HG02973 (cell line): ENCODE measurements around the gene GPR139.

Experiments
- ATAC-seq: cut with Tn5 transposase; IDR thresholded peaks from one replicate; pipeline ENCODE4 v1.9.1; 2021; ENCODE audit warnings: moderate library complexity; ENCODE audit not compliant: unreplicated experiment

The GPR139 gene

DNA sequence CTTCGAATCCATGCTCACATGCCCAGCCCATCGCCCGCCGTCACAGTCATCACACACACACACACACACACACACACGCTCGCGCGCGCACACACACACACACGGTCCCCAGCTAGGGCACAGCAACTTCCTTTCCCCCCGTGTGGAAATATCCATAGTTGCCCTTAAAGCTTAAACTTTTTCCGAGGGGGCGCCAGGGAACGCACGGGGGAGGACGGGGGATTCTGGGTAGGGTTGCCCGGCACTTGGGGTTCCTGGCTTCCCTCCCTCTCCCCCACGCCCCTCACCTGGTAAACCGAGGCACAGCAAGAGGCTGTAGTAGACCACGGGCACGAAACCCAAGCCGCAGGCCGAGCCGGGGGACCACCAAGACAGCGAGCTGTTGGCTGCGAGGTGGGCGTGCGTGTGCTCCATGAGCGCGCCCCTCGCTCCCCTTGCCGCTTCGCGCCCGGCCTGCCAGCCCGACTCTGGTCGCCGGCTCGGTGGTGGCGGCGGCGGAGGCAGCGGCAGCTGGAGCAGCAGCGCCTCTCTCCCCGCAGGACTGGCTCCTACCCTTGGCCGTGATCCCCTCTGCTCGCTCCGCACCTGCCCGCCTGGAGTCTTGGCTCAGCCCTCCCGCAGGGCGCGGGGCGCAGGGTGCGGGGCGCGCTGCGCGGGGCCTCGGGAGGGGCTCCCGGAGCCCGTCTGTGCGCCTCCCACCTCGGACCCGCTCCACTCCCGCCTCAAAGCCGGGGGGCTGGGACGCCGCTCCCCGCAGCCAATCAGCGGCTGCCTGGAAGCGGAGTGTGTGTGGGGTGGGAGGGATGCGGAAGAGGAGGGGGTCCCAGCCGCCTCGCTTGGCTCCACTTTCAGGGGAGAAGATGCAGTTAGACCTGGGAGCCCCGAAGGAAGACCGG is at the start of gene GPR139:
GPR139 (minus strand) TSS at position 688 of the 896 bp plus-strand sequence; CDS start at position 414, 274 bp downstream.
- no peak for ATAC-seq

- ATAC-seq: no peak
These were observed 48.3 kb upstream of the GPR139 start for GRCh38 chr16:20122011-20122410.

DNA sequence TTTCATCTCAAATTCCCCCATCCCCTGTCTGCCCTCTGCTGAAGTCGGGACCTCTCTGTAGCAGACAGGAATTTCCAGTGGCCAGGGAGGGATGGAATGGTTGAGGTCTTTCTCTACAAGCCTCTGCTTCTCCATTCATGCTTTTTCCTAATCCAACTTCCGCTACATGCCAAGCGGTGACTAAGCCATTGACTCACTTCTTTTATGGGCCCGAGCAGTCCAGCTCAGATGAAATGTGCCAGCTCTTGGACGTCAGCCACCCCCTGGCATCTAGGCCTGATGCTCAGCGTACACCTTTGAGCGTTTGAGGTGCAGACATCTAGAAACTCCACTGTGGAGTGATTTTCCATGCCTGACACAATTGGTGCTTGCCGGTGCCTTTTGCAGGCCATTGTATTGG is 40.7 kb upstream of the GPR139 start:
- no peak for ATAC-seq

DNA sequence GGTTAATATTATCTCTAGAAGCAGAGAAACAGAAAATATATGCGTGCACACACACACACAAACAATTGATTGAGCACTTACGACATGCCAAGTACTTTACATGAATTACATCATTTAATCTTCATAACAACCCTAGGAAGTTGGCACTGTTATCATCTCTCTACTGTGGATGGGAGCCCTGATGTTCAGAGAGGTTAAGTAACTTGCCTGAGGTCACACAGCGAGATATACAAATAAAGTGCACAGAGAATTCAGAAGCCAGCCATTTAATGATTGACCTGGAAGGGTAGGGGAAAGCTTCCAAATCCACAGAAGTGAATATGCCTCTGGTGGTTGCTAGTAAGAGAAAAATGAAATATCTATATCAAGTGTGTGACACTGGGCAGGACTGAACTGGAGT is 37.5 kb upstream of the GPR139 start:
- no peak for ATAC-seq

GRCh38 chr16:20107083-20107482 is 33.4 kb upstream of the GPR139 start:
- ATAC-seq: no peak

DNA sequence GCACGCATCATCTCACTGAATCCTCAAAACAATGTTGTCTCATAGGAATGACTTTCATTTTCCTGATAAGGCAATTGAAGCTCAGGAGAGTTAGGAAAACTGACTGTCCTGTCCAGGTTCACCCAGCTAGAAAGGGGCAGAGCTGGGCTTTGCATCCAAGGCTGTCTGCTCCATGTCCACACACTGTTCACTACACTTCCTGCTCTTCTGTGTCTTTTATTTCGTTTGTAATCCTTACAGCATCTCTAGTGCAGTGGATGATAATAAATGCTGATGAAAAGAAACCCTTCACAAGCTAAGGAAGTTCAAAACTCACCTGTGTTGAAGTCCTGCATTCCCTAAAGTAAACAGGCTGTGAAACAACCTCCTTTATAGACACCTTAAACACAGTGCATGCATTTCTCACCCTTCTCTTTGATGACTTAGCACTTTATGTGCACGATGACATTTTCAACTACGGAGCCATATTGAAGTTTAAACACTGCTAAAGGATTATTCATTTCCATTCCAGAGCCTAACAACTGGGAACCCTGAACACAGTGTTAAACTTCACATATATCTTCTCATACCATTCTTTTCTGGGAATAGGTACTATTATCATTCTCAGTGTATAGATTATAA is 31.0 kb upstream of the GPR139 start:
- no peak for ATAC-seq

GRCh38 chr16:20102521-20102920 is 28.8 kb upstream of the GPR139 start:
- ATAC-seq: no peak

- ATAC-seq: no peak
These were observed 28.3 kb upstream of the GPR139 start for GRCh38 chr16:20102021-20102420.

GRCh38 chr16:20099375-20099774 is 25.7 kb upstream of the GPR139 start:
- ATAC-seq: no peak

- no peak for ATAC-seq
These were observed 20.5 kb upstream of the GPR139 start for GRCh38 chr16:20094157-20094556.

GRCh38 chr16:20089246-20089965 is 15.7 kb upstream of the GPR139 start:
- no peak for ATAC-seq

DNA sequence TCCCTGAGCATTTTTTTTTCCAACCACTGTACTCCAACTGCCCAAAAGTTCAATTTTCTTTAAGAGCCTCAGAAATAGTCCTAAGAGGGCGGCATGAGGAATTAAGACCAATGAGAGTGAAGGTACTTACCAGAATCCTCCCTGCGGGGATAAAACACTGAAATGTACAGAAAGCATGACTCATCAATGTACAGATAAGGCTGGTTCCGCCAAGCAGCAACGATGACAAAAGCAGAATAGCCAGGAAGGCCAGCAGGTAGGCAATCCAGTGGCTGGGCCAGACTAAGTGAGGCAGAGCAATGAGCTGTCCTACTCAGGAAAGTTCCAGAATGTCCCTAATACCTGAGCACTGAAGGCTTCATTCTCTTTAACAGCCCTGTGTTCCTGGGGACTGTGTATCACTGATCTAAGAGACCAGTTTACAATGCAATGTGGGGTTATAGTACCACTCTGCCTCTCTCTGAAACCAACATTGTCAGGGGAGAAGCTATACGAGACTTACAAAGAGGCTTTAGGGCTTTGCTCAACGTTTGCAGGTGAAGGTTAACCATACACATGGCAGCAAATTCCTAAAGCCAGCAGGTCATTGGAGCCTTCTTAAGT is 11.0 kb upstream of the GPR139 start:
- ATAC-seq: no peak

DNA sequence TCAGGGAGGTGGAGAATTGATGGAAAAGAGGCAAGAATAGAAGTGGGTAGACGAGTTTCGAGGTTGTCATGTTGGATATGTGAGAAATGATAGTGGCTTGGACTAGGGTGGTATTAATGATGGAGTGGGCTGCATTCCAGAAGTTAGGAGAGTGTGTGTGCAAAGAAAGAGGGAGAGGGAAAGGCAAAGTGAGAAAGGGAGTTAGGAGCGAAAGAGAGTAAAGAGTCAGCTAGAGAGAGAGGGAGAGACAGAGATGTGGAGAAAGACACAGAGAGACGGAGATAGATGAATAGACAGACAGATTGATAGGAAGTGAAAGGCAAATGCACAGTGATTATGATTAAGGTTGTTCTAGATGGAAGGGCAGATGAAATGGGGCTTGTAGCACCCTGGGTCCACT is 5.4 kb upstream of the GPR139 start:
- no peak for ATAC-seq

DNA sequence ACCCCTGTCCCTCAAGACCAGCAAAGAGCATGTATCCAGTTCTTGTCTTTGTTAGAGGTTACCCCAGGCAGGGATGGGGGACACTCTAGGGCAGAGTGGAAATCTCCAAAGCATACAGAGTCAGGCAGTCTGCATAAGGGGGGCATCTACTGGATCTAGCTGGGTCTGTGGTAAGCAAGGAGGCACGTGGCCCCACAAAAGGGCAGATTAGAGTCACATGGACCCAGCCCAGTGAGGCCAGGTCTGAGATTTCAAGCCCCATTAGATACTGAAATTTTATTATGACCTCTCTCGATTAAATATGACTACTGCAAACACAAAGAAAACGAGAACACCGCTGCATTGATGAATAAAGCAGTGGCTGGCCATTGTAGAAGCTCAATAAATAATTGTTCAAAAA is 1.6 kb upstream of the GPR139 start:
- ATAC-seq: no peak

- no peak for ATAC-seq
These were observed 655 bp upstream of the GPR139 start for GRCh38 chr16:20074099-20074991.

DNA sequence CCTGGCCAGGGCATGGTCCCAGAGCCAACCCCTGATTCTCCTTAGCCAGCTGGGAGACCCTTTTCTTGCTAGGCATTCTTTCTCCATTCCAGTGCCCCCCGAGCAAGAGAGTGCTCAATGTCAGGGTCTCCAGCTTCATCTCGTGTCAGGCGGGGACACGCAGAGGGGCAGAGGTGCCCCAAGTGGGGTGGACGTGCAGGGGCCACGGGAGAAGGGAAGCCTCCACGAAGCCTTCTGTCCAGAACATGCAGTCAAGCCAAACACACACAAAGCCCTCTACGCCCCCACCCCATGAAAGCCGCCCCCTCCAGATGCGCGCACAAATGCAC is 852 bp downstream of the GPR139 start:
- ATAC-seq: no peak

DNA sequence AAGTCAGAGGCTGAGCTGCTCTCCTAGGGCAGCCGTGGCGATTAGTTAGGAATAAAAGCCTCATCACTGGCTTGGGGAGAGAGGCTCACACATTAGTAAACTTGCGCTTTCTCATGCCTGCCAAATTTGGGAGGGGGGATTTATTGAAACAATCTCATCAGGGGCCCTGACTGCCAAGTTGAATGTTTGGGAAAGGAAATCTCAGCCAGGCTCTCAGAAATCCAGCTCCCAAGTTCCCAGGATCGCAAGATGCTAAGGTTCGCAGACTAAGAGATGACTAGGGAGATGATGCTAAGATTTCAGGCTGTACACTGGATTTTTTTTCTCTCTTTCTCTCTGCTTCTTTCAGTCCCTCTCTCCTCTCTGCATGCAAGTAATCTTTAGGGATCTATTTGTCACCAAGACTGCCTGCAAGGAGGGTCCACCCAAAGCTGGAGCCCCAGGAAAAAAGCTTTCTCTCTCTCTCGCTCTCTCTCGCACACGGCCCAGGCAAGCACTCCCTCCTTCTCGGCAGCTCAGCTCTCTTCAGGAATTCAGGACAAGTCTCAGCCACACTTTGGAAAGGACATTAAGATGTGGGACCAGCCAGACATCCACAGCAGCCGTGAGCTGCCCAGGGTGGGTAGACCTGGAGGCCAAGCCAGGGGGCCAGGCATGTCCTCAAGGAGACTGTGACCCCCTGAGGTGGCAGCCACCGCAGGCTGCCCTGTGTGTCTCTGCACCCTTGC is 1.4 kb downstream of the GPR139 start:
- no peak for ATAC-seq

DNA sequence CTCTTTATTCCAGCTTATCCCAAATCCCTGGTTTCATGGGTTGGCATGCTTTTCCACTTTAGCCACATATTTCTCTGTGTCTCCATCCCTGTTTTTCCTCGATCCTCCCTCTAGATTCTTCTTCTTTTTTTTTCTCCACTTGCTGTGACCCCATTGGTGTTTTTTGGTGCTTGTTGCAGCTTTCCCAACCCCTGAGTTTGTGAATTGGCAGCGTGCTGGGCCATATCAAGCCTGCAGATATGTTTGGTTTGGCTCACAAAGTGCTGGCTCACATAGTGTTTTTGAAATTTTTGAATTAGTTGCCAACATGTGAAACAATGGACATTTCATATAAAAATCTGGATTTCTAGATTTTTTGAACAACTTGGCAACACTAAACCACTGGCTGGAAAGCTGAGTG is 8.8 kb downstream of the GPR139 start:
- no peak for ATAC-seq

DNA sequence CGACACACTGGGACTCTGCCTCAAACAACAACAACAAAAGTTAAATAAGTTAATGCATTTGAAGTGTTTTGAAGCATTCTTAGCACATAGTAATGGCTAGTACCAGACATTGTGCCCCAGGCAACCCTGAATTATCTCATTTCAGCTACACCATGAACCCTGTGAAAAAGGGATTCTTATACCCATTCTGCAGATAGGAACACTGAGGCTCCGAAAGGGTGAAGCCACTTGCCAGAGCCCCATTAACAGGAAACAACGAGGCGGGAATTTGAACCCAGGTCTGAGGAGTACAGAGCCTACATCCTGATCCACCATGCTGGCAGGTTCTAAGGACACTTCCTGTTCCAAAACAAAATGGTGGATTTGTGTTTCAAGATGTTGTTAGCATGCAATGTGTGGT is 9.2 kb downstream of the GPR139 start:
- ATAC-seq: no peak

- ATAC-seq: no peak
These were observed 12.6 kb downstream of the GPR139 start for GRCh38 chr16:20061132-20061531.
